HEK293T (cell line): Measurements from ENCODE around the gene RNF144B.

Experiments
- FOXK2 ChIP-seq: fragments of 450-650 bp; IDR thresholded peaks from 2 replicates; pipeline ENCODE4 v1.6.1; 2016; ENCODE audit warnings: mild to moderate bottlenecking
- L3MBTL2 ChIP-seq: fragments of 450-650 bp; conservative IDR thresholded peaks from 2 replicates; pipeline ENCODE4 v1.6.1; 2016; ENCODE audit warnings: mild to moderate bottlenecking
- PKNOX1 ChIP-seq: fragments of 450-650 bp; IDR thresholded peaks from 2 replicates; pipeline ENCODE4 v1.6.1; 2016
- SUZ12 ChIP-seq: fragments of 450-650 bp; IDR thresholded peaks from 2 replicates; pipeline ENCODE4 v1.6.1; 2016; ENCODE audit warnings: mild to moderate bottlenecking
- TARDBP ChIP-seq: fragments of 450-650 bp; IDR thresholded peaks from 2 replicates; pipeline ENCODE4 v1.6.1; 2016

- no peak for TF ChIP-seq SUZ12
- no peak for TF ChIP-seq L3MBTL2
- no peak for TF ChIP-seq FOXK2
- no peak for TF ChIP-seq PKNOX1
- no peak for TF ChIP-seq TARDBP
Measured at GRCh38 chr6:18342223-18342622, 44.9 kb upstream of the RNF144B start.
